IMR-90 (cell line): ENCODE measurements around the gene GRAMD4. TPM values are rescaled to one million over a fixed set of nuclear protein-coding genes. Genes with fewer than 3 reads are reported as not detected.

Source experiments
- ATAC-seq: fragments of 200-7000 bp; cut with Tn5 transposase; 2 replicates; pipeline ENCODE4 v1.9.1; 2020; ENCODE audit warnings: low read depth, mild to moderate bottlenecking, moderate library complexity
- BruUV-seq: library from RNA; stranded (reverse); fragments of 400-500 nt; replicated peaks from 2 replicates; lab custom pipeline; 2021; lab: Mats Ljungman, UMichigan
- CTCF ChIA-PET: fragments of 300-600 bp; formaldehyde crosslinking; extraction: SDS; loops from one replicate; lab custom pipeline; 2021; ENCODE audit warnings: antibody characterized with exemption; lab: Yijun Ruan, JAX
- POLR2A ChIA-PET: fragments of 300-600 bp; sonication (Branson Sonifier 250); formaldehyde crosslinking; loops from one replicate; lab custom pipeline; 2022; ENCODE audit warnings: antibody characterized with exemption; ENCODE audit not compliant: unreplicated experiment; lab: Charles Lee
- DNase-seq: peaks from one replicate; pipeline ENCODE4 v3.0.0; 2013
- H2AFZ ChIP-seq: replicated peaks from 2 replicates; pipeline ENCODE3; 2013; ENCODE audit warnings: low read length, mild to moderate bottlenecking; ENCODE audit not compliant: poor library complexity
- H2AK5ac ChIP-seq: 2 replicates; pipeline ENCODE4 v1.6.1; 2013; ENCODE audit warnings: low read depth, low read length, inconsistent platforms
- H2AK9ac ChIP-seq: replicated peaks from 2 replicates; pipeline ENCODE3; 2013; ENCODE audit warnings: mild to moderate bottlenecking, low read depth, low read length, moderate library complexity; ENCODE audit not compliant: poor library complexity
- H2BK120ac ChIP-seq: 2 replicates; pipeline ENCODE4 v1.6.1; 2013; ENCODE audit warnings: low read depth, low read length, inconsistent platforms
- H2BK15ac ChIP-seq: 3 replicates; pipeline ENCODE4 v1.6.1; 2013; ENCODE audit warnings: low read depth, low read length, inconsistent platforms
- H2BK20ac ChIP-seq: 2 replicates; pipeline ENCODE4 v1.6.1; 2013; ENCODE audit warnings: low read depth, mild to moderate bottlenecking, inconsistent platforms, low read length, moderate library complexity
- H2BK5ac ChIP-seq: 2 replicates; pipeline ENCODE4 v1.6.1; 2013; ENCODE audit warnings: mild to moderate bottlenecking, low read depth, low read length, inconsistent platforms; ENCODE audit not compliant: poor library complexity, severe bottlenecking
- H3K14ac ChIP-seq: replicated peaks from 2 replicates; pipeline ENCODE4 v1.6.1; 2013; ENCODE audit warnings: low read depth, low read length, inconsistent platforms
- H3K18ac ChIP-seq: 2 replicates; pipeline ENCODE4 v1.6.1; 2013; ENCODE audit warnings: low read depth, low read length, control low read depth
- H3K23ac ChIP-seq: 2 replicates; pipeline ENCODE4 v1.6.1; 2013; ENCODE audit warnings: low read depth, low read length, inconsistent platforms
- H3K27ac ChIP-seq: 2 replicates; pipeline ENCODE4 v1.5.1; 2013; ENCODE audit warnings: mild to moderate bottlenecking, control low read depth, low read length; ENCODE audit not compliant: insufficient read depth
- H3K27me3 ChIP-seq: 2 replicates; pipeline ENCODE4 v1.6.1; 2013; ENCODE audit warnings: low read length; ENCODE audit not compliant: control insufficient read depth, insufficient read depth
- H3K36me3 ChIP-seq: 2 replicates; pipeline ENCODE4 v1.6.1; 2013; ENCODE audit warnings: low read length, mixed read lengths; ENCODE audit not compliant: control insufficient read depth, insufficient read depth
- H3K4ac ChIP-seq: 2 replicates; pipeline ENCODE4 v1.6.1; 2013; ENCODE audit warnings: low read depth, low read length, inconsistent platforms
- H3K4me1 ChIP-seq: 2 replicates; pipeline ENCODE4 v1.6.1; 2013; ENCODE audit warnings: low read length, mixed read lengths; ENCODE audit not compliant: control insufficient read depth, insufficient read depth
- H3K4me2 ChIP-seq: 2 replicates; pipeline ENCODE4 v1.6.1; 2013; ENCODE audit warnings: low read depth, mild to moderate bottlenecking, control low read depth, low read length, moderate library complexity
- H3K4me3 ChIP-seq: 2 replicates; pipeline ENCODE4 v1.5.1; 2013; ENCODE audit warnings: low read depth, mild to moderate bottlenecking, control low read depth, low read length, moderate library complexity; ENCODE audit not compliant: insufficient read depth
- H3K56ac ChIP-seq: 2 replicates; pipeline ENCODE4 v1.6.1; 2013; ENCODE audit warnings: low read length, inconsistent platforms; ENCODE audit not compliant: insufficient read depth; ENCODE audit errors: extremely low read depth
- H3K79me1 ChIP-seq, 2 experiments: 2 replicates each; pipeline ENCODE4 v1.6.1; 2013; ENCODE audit warnings: low read length in 2 of 2, inconsistent platforms in 1 of 2, low read depth in 1 of 2
- H3K9ac ChIP-seq: 2 replicates; pipeline ENCODE4 v1.6.1; 2013; ENCODE audit warnings: low read depth, low read length, control low read depth
- H3K9me1 ChIP-seq: 2 replicates; pipeline ENCODE4 v1.6.1; 2013; ENCODE audit warnings: low read length, inconsistent platforms; ENCODE audit not compliant: insufficient read depth
- H3K9me3 ChIP-seq: 2 replicates; pipeline ENCODE4 v1.6.1; 2013; ENCODE audit warnings: low read length; ENCODE audit not compliant: control insufficient read depth, insufficient read depth
- H4K20me1 ChIP-seq: 2 replicates; pipeline ENCODE4 v1.6.1; 2013; ENCODE audit warnings: low read length, inconsistent platforms; ENCODE audit not compliant: insufficient read depth
- H4K5ac ChIP-seq: 2 replicates; pipeline ENCODE4 v1.6.1; 2013; ENCODE audit warnings: mild to moderate bottlenecking, low read depth, low read length, control low read depth
- H4K8ac ChIP-seq, 2 experiments: 2 replicates each; pipeline ENCODE4 v1.6.1; 2013; ENCODE audit warnings: low read depth in 2 of 2, low read length in 2 of 2, control low read depth in 1 of 2, inconsistent platforms in 1 of 2
- H4K91ac ChIP-seq: 2 replicates; pipeline ENCODE4 v1.6.1; 2013; ENCODE audit warnings: low read depth, low read length, inconsistent platforms; ENCODE audit not compliant: insufficient read depth
- BHLHE40 ChIP-seq: fragments of 150-350 bp; IDR thresholded peaks from 2 replicates; pipeline ENCODE4 v1.6.1; 2016; ENCODE audit warnings: mild to moderate bottlenecking, low read depth, low read length
- CEBPB ChIP-seq: IDR thresholded peaks from 2 replicates; pipeline ENCODE4 v1.6.1; 2012; ENCODE audit warnings: low read depth, low read length, improper control_type of control experiment
- FOS ChIP-seq: fragments of 150-350 bp; IDR thresholded peaks from 2 replicates; pipeline ENCODE4 v1.6.1; 2016; ENCODE audit warnings: low read depth, low read length
- MAFK ChIP-seq: IDR thresholded peaks from 2 replicates; pipeline ENCODE4 v1.6.1; 2012; ENCODE audit warnings: low read depth, low read length, improper control_type of control experiment
- MAZ ChIP-seq: IDR thresholded peaks from 2 replicates; pipeline ENCODE4 v1.6.1; 2012; ENCODE audit warnings: low read depth, mild to moderate bottlenecking, low read length, improper control_type of control experiment, moderate library complexity, borderline replicate concordance
- MXI1 ChIP-seq: IDR thresholded peaks from 2 replicates; pipeline ENCODE4 v1.6.1; 2012; ENCODE audit warnings: low read depth, mild to moderate bottlenecking, low read length, moderate library complexity, borderline replicate concordance
- NFE2L2 ChIP-seq: fragments of 150-350 bp; IDR thresholded peaks from 2 replicates; pipeline ENCODE4 v1.6.1; 2016; ENCODE audit warnings: low read depth, mild to moderate bottlenecking, low read length
- POLR2A ChIP-seq: IDR thresholded peaks from 2 replicates; pipeline ENCODE4 v1.6.1; 2012; ENCODE audit warnings: mild to moderate bottlenecking, low read depth, low read length
- RAD21 ChIP-seq: IDR thresholded peaks from 2 replicates; pipeline ENCODE4 v1.6.1; 2012; ENCODE audit warnings: low read length, improper control_type of control experiment
- RCOR1 ChIP-seq: IDR thresholded peaks from 2 replicates; pipeline ENCODE4 v1.6.1; 2012; ENCODE audit warnings: mild to moderate bottlenecking, low read length, improper control_type of control experiment; ENCODE audit not compliant: insufficient replicate concordance
- RFX5 ChIP-seq: IDR thresholded peaks from 2 replicates; pipeline ENCODE4 v1.8.0; 2012; ENCODE audit warnings: low read depth, mild to moderate bottlenecking, low read length, moderate library complexity
- SMC3 ChIP-seq: fragments of 150-350 bp; IDR thresholded peaks from 2 replicates; pipeline ENCODE4 v1.6.1; 2016; ENCODE audit warnings: low read depth, mild to moderate bottlenecking, antibody characterized with exemption, low read length, moderate library complexity
- WGBS, 2 experiments: methylation state at CpG; one replicate each; pipeline versions ENCODE4 v1.1.5 to v1.1.7; 2013; ENCODE audit warnings: missing lambda C conversion rate in 2 of 2; ENCODE audit not compliant: insufficient read length in 1 of 2; ENCODE audit errors: extremely low coverage in 2 of 2; 5-methylcytosine and 5-hydroxymethylcytosine counted together
- dilution Hi-C: fragments of 300-500 bp; cut with HindIII; formaldehyde crosslinking; loops from one replicate; pipeline ENCODE4 v1.14.3; 2018; ENCODE audit warnings: low sequenced_read_pairs; ENCODE audit not compliant: unreplicated experiment
- in situ Hi-C: fragments of 300-500 bp; cut with MboI; formaldehyde crosslinking; loops from 3 replicates; pipeline ENCODE4 v1.14.3; 2019; ENCODE audit warnings: low sequenced_read_pairs, inconsistent platforms, mixed read lengths
- intact Hi-C: fragments of 100-400 bp; cut with micrococcal nuclease; formaldehyde crosslinking; loops from 2 replicates; pipeline ENCODE4 v1.10.0; 2022
- polyA plus RNA-seq, 3 experiments: library from polyadenylated mRNA; depleted of rRNA; stranded (reverse); fragments of >200 nt; gene quantifications; 2 replicates each; pipeline ENCODE4 v1.2.3, GENCODE V29; 2012; ENCODE audit warnings: low replicate concordance in 1 of 3
- total RNA-seq: library from RNA; depleted of rRNA; stranded (reverse); fragments of >200 nt; gene quantifications from 2 replicates; pipeline ENCODE4 v1.2.3, GENCODE V29; 2012
- TF ChIP-seq, protein P1 (sequence below): fragments of 150-350 bp; IDR thresholded peaks from 2 replicates; pipeline ENCODE4 v1.6.1; 2016; ENCODE audit warnings: low read depth, mild to moderate bottlenecking, low read length, moderate library complexity, borderline replicate concordance
- TF ChIP-seq, protein P2 (sequence below): conservative IDR thresholded peaks from 2 replicates; pipeline ENCODE4 v1.5.1; 2012; ENCODE audit warnings: mild to moderate bottlenecking, low read depth, low read length, improper control_type of control experiment
- TF ChIP-seq, protein P3 (sequence below): fragments of 150-350 bp; IDR thresholded peaks from 2 replicates; pipeline ENCODE4 v1.6.1; 2017; ENCODE audit warnings: mild to moderate bottlenecking, antibody characterized with exemption, low read length, low read depth

Gene GRAMD4
- total and polyA plus RNA-seq, 2 of the 4 experiments (the other 2 are of a cell fraction) = 2.7 to 5.8 TPM

DNA sequence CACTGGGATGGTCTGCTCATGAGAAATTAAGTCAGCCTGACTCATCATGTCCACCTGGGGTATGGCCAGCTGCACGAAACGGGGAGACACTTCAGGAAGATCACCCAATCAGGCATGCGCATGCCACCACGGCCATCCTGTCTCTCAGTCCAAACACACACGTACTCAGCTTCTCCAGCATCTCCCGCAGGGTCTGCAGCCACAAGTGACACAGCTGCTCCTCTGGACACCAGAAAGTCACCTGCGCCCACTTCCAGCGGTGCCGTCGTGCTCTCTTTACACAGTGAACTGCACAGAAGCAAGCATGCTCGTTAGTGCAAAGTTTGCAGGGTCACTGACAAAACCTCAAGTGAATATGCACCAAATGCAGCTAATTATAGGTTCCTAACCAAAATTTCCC is 99.7 kb downstream of the GRAMD4 start:
- no peak overlapping the region for H4K5ac ChIP-seq
- H3K36me3 ChIP-seq = peaks cover 46% of the 10 kb centered on the region
- no peak overlapping the region for H3K9ac ChIP-seq
- no peak overlapping the region for H2AK5ac ChIP-seq
- H3K14ac ChIP-seq = no peak overlapping the region
- H3K4me2 ChIP-seq = no peak overlapping the region
- peaks cover 6% of the 10 kb centered on the region for H3K9me1 ChIP-seq
- H3K9me3 ChIP-seq = no peaks in the 10 kb centered on the region
- no TSS peak for BruUV-seq
- peak overlapping the region; percentile 57 for H2AK9ac ChIP-seq
- TF ChIP-seq, protein P1, sequence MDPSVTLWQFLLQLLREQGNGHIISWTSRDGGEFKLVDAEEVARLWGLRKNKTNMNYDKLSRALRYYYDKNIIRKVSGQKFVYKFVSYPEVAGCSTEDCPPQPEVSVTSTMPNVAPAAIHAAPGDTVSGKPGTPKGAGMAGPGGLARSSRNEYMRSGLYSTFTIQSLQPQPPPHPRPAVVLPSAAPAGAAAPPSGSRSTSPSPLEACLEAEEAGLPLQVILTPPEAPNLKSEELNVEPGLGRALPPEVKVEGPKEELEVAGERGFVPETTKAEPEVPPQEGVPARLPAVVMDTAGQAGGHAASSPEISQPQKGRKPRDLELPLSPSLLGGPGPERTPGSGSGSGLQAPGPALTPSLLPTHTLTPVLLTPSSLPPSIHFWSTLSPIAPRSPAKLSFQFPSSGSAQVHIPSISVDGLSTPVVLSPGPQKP = no peak
- TF ChIP-seq BHLHE40 = no peak
- no peak for TF ChIP-seq SMC3
- no peak for TF ChIP-seq MAZ
- no peak for TF ChIP-seq MAFK
- TF ChIP-seq NFE2L2 = no peak
- no peak for TF ChIP-seq CEBPB
- TF ChIP-seq, protein P2, sequence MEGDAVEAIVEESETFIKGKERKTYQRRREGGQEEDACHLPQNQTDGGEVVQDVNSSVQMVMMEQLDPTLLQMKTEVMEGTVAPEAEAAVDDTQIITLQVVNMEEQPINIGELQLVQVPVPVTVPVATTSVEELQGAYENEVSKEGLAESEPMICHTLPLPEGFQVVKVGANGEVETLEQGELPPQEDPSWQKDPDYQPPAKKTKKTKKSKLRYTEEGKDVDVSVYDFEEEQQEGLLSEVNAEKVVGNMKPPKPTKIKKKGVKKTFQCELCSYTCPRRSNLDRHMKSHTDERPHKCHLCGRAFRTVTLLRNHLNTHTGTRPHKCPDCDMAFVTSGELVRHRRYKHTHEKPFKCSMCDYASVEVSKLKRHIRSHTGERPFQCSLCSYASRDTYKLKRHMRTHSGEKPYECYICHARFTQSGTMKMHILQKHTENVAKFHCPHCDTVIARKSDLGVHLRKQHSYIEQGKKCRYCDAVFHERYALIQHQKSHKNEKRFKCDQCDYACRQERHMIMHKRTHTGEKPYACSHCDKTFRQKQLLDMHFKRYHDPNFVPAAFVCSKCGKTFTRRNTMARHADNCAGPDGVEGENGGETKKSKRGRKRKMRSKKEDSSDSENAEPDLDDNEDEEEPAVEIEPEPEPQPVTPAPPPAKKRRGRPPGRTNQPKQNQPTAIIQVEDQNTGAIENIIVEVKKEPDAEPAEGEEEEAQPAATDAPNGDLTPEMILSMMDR = no peak
- TF ChIP-seq FOS = no peak
- no peak for TF ChIP-seq MXI1
- TF ChIP-seq, protein P3, sequence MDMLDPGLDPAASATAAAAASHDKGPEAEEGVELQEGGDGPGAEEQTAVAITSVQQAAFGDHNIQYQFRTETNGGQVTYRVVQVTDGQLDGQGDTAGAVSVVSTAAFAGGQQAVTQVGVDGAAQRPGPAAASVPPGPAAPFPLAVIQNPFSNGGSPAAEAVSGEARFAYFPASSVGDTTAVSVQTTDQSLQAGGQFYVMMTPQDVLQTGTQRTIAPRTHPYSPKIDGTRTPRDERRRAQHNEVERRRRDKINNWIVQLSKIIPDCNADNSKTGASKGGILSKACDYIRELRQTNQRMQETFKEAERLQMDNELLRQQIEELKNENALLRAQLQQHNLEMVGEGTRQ = no peak
- TF ChIP-seq RFX5 = no peak
- no peak for TF ChIP-seq POLR2A
- no peak for TF ChIP-seq RCOR1
- no peak for TF ChIP-seq RAD21
- H3K27ac ChIP-seq = no peak overlapping the region
- POLR2A ChIA-PET = no interaction called here
- no peak overlapping the region for H2BK20ac ChIP-seq
- no peaks in the 10 kb centered on the region for H3K27me3 ChIP-seq
- peaks cover 20 to 65% of the 10 kb centered on the region in 2 experiments for H3K79me1 ChIP-seq
- in situ Hi-C loops (no loop called here), intact Hi-C loops (no loop called here), dilution Hi-C loops (no loop called here)
- H3K4ac ChIP-seq = no peak overlapping the region
- no peak for DNase-seq
- no peak overlapping the region for H3K18ac ChIP-seq
- no peak overlapping the region for H2AFZ ChIP-seq
- ATAC-seq = no peak
- no peak overlapping the region for H2BK15ac ChIP-seq
- H2BK120ac ChIP-seq = no peak overlapping the region
- no peak overlapping the region for H3K4me3 ChIP-seq
- 85% methylated on average over 4 of the region's 11 CpGs; no CpG with 5 or more reads in 1 of the 2 experiments for WGBS, 2 experiments
- CTCF ChIA-PET = no interaction called here
- H3K4me1 ChIP-seq = no peaks in the 10 kb centered on the region; the same call in 1 of the 2 replicates
- no peak overlapping the region for H3K56ac ChIP-seq
- H3K23ac ChIP-seq = no peak overlapping the region
- no peak overlapping the region for H4K91ac ChIP-seq
- H4K8ac ChIP-seq = no peak overlapping the region
- peaks cover 29% of the 10 kb centered on the region for H4K20me1 ChIP-seq
- H2BK5ac ChIP-seq = no peak overlapping the region
